ENCODE data around the gene HAAO. TPM values are rescaled to one million over a fixed set of nuclear protein-coding genes. Genes with fewer than 3 reads are reported as not detected.
A peak's percentile ranks its signal among the peaks of the same experiment; 100 is the strongest.

The HAAO gene
- total and polyA plus RNA-seq, 2 of the 13 experiments (the other 11 are each of a cell fraction or from before 2014, with no cell fraction given): 36.1 to 42.7 TPM

- no peak for TF ChIP-seq GATAD1 (CRISPR knock-in tag; IDR thresholded peaks at IDR 0.05)
- 0 out of 2 replicates have a peak, but pooled peaks have one; percentile 17 for TF ChIP-seq NCOA1 (CRISPR knock-in tag; IDR thresholded peaks at IDR 0.05)
- TF ChIP-seq ESRRA (CRISPR knock-in tag; IDR thresholded peaks at IDR 0.05; ENCODE audit: low read depth): no peak
- no peak for TF ChIP-seq ZNF740 (CRISPR knock-in tag; IDR thresholded peaks at IDR 0.05)
- peak; percentile 18; the same call in 1 of the 2 replicates for TF ChIP-seq ZSCAN20 (CRISPR knock-in tag; IDR thresholded peaks at IDR 0.05; ENCODE audit: borderline replicate concordance)
- TF ChIP-seq CBX1 (IDR thresholded peaks at IDR 0.05; ENCODE audit: low read depth): no peak
- no peak for TF ChIP-seq NR2C2 (CRISPR knock-in tag; IDR thresholded peaks at IDR 0.05; ENCODE audit: borderline replicate concordance)
- no peak for TF ChIP-seq MTF1 (CRISPR knock-in tag; IDR thresholded peaks at IDR 0.05)
- TF ChIP-seq DPF2 (CRISPR knock-in tag; IDR thresholded peaks at IDR 0.05; ENCODE audit: borderline replicate concordance, low read depth): no peak
- TF ChIP-seq SNAPC5 (CRISPR knock-in tag; IDR thresholded peaks at IDR 0.05; ENCODE audit: borderline replicate concordance): no peak
- TF ChIP-seq ZNF264 (CRISPR knock-in tag; IDR thresholded peaks at IDR 0.05): no peak
- no peak for TF ChIP-seq ZSCAN25 (CRISPR knock-in tag; IDR thresholded peaks at IDR 0.05)
- peak; percentile 74 for TF ChIP-seq ZFY (CRISPR knock-in tag; IDR thresholded peaks at IDR 0.05)
- TF ChIP-seq ZBTB20 (CRISPR knock-in tag; IDR thresholded peaks at IDR 0.05; ENCODE audit: borderline replicate concordance, low read depth): no peak
- TF ChIP-seq ZNF225 (CRISPR knock-in tag; IDR thresholded peaks at IDR 0.05): no peak
- TF ChIP-seq HNF4A (CRISPR knock-in tag; IDR thresholded peaks at IDR 0.05): peak; percentile 20
- no peak for TF ChIP-seq ZNF616 (CRISPR knock-in tag; IDR thresholded peaks at IDR 0.05; ENCODE audit: low read depth)
- peak; percentile 81; the same call in 1 of the 2 replicates for TF ChIP-seq ATAD3A (CRISPR knock-in tag; IDR thresholded peaks at IDR 0.05)
- TF ChIP-seq PAWR (CRISPR knock-in tag; IDR thresholded peaks at IDR 0.05; ENCODE audit: borderline replicate concordance): no peak
- TF ChIP-seq KMT2B (CRISPR knock-in tag; IDR thresholded peaks at IDR 0.05): no peak; the same call in 1 of the 2 replicates
- no peak for TF ChIP-seq ZNF543 (CRISPR knock-in tag; IDR thresholded peaks at IDR 0.05)
- no peak; the same call in 1 of the 2 replicates for TF ChIP-seq KLF6 (CRISPR knock-in tag; IDR thresholded peaks at IDR 0.05)
- no peak for TF ChIP-seq ZBTB4 (CRISPR knock-in tag; IDR thresholded peaks at IDR 0.05; ENCODE audit: borderline replicate concordance)
- TF ChIP-seq ZNF773 (CRISPR knock-in tag; IDR thresholded peaks at IDR 0.05; ENCODE audit: borderline replicate concordance): no peak
- TF ChIP-seq RBM39 (IDR thresholded peaks at IDR 0.05; ENCODE audit: low read depth, low read length, poor library complexity, severe bottlenecking): peak; percentile 21
- TF ChIP-seq ZNF431 (CRISPR knock-in tag; IDR thresholded peaks at IDR 0.05; ENCODE audit: borderline replicate concordance, low read depth): no peak
- no peak for TF ChIP-seq PAF1 (CRISPR knock-in tag; IDR thresholded peaks at IDR 0.05)
These were observed 18.8 kb upstream of the HAAO start (continued) for GRCh38 chr2:42810971-42811811.
